SK-MEL-5 (cell line): ENCODE results near the gene ITK. TPM values are rescaled to one million over a fixed set of nuclear protein-coding genes. Genes with fewer than 3 reads are reported as not detected.
A peak's percentile ranks its signal among the peaks of the same experiment; 100 is the strongest.

Source experiments
- DNase-seq: peaks from one replicate; pipeline ENCODE4 v3.0.0-alpha.2; 2016; ENCODE audit warnings: low read depth, low spot score
- in situ Hi-C: cut with HindIII; loops from 2 replicates; pipeline ENCODE4 v1.10.0; 2016; ENCODE audit warnings: low sequenced_read_pairs, high pct_unique_total_duplicates, low pct_unique_long_range_greater_than_20kb
- polyA plus RNA-seq, 2 experiments: library from polyadenylated mRNA; depleted of rRNA; stranded (reverse); fragments of >200 nt; gene quantifications; 2 replicates each; pipeline ENCODE4 v1.2.3, GENCODE V29; 2015
- total RNA-seq: library from RNA; depleted of rRNA; stranded (reverse); fragments of >200 nt; shearing (Covaris generic); gene quantifications from 2 replicates; pipeline ENCODE4 v1.2.3, GENCODE V29; 2014; rRNA removed

The ITK gene
- 20.6 and 22.2 TPM in 2 replicates for total RNA-seq
- 5.2 and 7.9 TPM in 2 replicates for polyA plus RNA-seq (2015; cell fraction: cytosol; rRNA removed)
- 6.9 and 8.6 TPM in 2 replicates for polyA plus RNA-seq (2015; cell fraction: nucleus; rRNA removed)

DNA sequence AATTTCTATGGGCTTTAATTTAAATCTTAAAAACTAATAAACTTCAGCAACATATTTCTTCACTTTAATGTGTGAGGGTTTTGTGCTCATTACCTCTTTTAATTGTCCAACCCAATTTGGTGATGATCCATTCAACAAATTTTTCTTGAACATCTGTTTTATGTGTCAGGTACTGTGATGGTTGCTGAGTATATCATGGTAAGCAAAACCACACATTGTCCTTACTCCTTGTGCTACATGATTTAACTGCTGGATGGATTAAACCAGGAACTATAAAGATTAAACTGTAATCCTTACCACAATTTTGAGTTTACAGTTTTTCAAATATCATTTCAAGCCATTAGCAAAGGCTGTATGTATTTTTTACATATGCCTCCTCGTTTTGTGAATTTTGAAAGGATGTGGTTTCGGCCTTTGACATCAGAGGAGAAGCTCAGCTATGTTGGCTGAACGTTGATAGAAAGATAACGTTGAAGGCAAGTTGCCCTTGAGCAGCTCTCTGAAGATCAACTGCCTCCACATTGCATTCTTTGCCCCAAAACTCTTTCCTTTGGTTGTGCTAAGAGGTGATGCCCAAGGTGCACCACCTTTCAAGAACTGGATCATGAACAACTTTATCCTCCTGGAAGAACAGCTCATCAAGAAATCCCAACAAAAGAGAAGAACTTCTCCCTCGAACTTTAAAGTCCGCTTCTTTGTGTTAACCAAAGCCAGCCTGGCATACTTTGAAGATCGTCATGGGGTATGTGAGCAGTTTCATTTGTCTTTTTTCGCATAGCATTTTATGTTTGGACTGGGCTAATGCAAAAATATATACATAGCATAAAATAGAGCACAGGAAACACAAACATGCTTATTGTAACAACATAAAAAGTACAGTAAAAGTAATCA, at the start of gene ITK:
ITK (plus strand) TSS at position 467 of the 891 bp plus-strand sequence; CDS start at position 605, 138 bp downstream.
- in situ Hi-C loops: no loop called here
- no peak for DNase-seq

DNA sequence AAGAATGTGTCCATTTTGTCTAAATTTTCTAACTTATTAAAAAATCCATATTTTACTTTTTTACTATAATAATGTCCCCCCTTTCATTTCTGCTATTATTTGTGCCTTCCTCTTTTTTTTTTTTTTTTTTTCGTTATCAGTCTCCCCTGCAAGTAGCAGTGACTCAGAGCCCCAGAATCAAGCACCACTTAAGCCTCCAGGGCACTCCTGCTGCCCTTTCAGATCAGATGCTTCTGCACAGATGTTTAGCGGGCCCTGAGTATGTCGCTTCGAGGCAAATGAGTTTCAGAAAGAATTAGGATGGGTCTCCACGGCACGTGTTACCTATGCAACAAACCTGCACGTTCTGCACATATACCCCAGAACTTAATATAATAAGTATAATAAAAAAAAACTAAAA, 49.7 kb upstream of the ITK start:
- no peak for DNase-seq
- in situ Hi-C loops: no loop called here

DNA sequence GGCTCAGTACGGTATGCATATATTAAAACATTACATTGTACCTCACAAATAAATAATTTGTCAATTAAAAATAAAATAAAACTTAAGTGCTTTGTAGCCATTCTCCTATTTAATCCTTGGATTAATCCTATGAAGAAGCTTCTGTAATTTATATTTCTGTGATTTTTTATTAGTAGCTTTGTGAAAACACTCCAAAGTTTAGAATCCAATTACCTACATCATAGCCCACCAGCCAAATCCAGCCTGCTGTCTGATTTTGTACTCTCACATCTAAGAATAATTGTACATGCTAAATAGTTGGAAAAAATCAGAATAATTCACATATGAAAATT, 48.4 kb upstream of the ITK start:
- no peak for DNase-seq
- in situ Hi-C loops: no loop called here

DNA sequence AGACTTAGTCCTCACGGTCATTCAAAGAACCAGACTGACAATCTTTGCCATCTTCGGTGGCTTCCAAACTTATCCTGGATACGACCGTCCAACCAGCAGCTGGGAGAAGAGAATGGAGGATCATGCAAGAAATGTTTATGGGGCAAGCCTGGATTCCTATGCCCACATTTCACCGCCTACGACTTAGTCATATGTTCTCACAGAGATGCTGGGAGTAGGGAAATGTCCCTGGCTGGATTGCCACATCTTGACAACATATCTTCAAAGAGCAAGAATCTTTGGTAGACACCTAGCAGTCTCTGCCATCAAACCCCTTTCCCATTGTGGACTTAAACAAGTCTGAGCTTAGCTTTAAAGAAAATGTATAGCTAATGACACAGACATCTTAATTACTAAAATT, 42.9 kb upstream of the ITK start:
- DNase-seq: no peak
- in situ Hi-C loops: no loop called here

DNA sequence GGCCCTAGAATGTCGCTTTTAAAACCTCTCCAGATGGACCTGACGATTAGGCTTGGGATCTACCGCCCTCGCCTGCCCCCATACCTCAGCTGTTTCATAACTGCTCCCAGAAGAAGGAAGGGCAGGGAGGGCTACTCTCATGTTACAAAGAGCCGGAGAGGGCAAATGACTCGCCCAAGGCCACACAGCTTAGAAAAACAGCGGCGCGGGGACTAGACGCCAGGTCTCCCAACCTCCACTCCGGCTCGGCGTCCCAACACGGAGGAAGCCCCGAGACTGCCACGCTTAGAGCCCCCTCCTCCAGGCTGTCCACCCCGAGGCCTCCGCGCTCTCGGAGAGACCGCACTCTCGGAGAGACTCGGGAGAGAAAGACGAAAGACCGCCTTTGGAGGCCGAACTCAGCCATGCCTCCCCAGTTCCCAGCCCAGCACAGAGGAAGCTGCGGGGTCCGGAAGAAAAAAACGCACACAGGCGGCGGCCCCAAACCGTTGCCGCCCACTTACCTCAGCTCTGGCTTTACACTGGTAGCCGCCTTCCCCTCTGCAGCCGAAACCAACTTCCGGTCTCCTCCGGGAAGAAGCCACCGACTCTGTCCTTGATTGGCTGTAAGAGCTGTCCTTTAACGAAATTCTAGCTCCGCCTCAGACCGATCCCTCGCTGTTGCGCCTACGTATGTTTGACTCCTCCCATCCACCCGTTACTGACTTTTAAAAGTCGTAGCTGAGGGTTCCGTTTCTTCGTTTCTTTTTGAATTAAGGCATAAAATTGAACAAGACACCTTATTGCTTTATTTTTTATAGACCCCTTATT, 38.1 kb upstream of the ITK start, which contains the start of gene MED7:
MED7 (minus strand) TSS at position 549 of the 810 bp plus-strand sequence. CDS start 3,434 bp downstream, outside the sequence.
- peak; percentile 97 for DNase-seq
- in situ Hi-C loops: no loop called here

DNA sequence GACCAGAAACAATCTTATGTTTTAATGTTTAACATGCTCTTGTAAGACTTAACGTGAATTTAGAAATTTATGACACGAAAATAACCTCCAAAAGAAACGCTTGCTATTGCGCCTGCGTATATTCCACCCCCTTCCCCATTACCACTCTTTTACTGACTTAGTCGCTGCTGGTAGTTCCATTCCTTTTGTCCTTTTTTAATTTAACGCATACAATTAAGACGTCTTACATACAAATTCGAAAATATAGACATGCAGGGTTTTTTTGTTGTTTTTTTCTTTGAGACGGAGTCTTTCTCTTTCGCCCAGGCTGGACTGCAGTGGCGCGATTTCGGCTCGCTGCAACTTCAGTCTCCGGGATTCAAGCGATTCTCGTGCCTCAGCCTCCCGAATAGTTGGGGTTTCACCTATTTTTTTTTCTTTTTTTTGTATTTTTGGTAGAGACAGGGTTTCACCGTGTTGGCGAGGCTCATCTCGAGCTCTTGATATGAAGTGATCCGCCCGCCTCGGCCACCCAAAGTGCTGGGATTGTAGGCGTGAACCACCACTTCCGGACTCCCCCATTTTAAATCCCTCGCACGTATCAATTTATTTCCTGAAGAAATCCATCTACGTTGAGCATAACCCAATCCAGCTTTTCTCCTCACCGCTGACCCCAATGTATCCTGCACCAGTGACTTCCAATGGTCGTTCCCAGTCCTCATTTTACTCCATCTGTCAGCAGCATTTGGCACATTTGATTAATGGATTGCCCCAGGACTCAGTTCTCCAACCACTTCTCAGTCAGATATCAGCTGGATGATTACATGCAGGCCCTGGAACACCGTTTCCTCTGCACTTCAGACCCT, 37.3 kb upstream of the ITK start:
- in situ Hi-C loops: no loop called here
- DNase-seq: peak; percentile 25

DNA sequence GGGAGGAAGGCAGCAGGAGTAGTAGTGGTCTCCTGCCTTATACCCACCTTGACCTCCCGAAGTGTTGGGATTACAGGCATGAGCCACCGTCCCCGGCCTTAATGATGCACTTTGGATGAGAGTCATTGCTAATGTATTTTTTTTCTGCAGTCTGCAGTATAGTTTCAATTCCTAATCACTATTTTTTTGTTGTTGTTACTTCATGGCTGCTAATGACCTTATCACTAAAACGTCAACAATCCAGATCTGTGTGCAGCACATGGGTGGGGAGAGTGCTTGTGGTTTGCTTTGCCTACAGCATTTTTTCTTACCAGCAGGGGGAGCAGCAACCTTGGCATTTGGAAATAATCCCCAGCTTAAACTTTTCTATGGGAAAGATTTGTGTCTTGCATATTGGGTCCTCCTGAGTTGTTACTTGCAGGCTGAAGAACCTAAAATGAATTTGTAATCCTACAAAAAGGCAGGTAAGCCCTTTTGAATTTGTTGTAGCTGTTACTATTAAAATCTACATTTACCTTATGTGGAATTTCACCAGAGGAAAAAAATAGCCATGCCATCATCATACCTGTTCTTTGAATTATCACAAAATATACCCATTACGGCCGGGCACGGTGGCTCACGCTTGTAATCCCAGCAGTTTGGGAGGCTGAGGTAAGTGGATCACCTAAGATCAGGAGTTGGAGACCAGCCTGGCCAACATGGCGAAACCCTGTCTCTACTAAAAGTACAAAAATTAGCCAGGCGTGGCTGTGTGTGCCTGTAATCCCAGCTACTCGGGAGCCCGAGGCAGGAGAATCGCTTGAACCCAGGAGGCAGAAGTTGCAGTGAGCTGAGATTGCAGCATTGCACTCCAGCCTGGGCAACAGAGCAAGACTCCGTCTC, 31.7 kb upstream of the ITK start:
- peak; percentile 75 for DNase-seq
- in situ Hi-C loops: no loop called here

DNA sequence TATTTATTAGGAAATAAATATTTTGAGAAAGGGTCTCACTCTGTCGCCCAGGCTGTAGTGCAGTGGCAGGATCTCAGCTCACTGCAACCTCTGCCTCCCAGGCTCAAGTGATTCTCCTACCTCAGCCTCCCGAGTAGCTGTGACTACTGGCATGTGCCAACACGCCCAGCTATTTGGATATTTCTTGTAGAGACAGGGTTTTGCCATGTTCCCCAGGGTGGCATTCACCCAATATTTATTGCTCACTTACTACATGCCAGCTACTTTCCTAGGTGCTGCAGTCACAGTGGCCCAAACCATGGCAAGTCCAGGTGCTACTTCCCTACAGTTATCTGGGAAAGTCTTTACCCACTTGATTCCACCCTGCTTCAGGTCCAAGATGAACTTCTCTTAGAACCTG, 29.6 kb upstream of the ITK start:
- in situ Hi-C loops: no loop called here
- DNase-seq: no peak

DNA sequence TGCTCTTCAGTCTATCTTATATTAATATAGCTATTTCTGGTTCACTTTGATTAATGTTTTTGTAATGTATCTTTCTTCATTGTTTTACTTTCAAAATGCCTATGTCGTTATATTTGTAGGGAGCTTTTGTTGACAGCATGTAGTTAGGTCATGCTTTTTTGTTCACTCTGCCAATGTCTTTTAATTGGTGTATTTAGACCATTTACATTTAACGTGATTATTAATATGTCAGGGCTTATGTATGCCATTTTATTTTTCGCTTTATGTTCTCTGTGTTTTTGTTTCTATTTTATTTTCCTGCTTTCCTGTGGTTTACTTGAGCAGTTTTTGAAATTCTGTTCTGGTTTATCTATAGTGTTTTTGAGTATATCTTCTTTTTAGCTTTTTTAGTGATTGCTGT, 25.3 kb upstream of the ITK start:
- in situ Hi-C loops: no loop called here
- no peak for DNase-seq

DNA sequence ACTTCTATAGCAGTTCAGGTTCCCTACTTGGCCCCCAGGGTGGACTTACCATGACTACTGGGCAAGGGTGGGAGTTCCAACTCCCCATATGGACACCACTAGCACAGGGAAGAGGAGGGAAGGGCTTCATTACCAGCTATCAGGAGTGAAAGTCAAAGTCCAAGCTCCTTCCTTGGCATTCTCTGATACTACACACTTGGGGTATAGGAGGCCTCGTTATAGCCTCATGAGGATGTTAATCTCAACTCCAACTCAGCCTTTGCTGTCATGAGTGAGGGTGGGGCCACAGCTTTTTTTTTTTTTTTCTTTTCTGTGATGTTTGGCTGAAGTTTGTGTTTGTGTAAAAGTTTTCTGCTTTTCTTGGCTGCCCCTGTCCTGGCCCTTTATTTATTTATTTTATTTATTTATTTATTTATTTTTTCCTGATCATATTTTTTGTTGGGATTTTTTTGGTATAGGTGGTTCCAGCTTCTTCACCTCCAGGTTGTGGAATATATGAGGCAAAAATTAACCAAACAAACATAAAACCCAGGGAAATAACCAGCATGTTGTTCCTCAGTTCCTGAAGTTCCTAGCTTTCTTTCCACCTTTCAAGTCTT, 23.2 kb upstream of the ITK start:
- in situ Hi-C loops: no loop called here

DNA sequence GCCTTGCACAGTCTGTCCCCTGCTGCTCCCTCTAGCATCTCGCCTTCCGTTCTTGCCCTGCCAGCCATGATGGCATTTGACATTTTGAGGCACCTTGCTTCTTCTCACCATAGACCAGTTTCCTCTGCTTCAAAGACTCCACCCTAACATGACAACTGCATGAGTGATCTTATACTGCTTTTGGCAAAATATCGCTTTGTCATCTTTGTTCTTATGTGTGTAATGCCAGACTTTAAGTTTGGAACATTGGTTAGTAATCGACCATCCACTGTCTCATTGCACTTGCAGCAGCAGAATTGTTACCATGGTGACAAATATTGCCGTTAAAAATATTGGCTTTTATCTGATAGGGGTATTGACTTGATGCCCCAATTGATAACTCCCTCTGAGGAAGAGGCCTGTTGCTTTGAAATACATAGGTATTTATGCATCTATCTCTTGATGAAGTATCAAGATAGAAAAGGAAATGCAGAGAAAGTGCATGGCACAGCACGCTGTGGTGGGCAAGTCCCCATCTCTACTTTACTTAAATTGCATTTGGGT, 21.4 kb upstream of the ITK start:
- in situ Hi-C loops: no loop called here
- no peak for DNase-seq

More for the DNA sequence above, 23.2 kb upstream of the ITK start:
- DNase-seq: no peak

DNA sequence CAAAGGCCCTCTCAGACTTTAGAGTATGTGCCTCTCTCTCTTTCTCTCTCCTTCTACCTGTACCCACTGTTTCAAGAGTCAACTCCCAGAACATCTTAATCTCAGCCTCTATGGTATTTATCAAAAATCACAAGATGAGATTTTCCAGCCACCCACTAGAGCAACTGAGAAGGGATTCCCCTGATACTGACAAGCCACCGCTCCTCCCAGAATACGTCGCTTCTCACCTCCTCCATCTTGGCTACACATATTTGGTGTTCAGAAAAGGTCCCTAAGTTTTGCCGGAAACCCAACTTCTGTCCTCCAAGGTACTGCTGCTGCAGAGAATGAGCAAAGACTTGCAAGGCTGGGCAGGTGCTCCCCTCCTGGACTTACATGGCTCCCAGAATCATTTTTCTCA, 20.6 kb upstream of the ITK start:
- DNase-seq: no peak
- in situ Hi-C loops: no loop called here

DNA sequence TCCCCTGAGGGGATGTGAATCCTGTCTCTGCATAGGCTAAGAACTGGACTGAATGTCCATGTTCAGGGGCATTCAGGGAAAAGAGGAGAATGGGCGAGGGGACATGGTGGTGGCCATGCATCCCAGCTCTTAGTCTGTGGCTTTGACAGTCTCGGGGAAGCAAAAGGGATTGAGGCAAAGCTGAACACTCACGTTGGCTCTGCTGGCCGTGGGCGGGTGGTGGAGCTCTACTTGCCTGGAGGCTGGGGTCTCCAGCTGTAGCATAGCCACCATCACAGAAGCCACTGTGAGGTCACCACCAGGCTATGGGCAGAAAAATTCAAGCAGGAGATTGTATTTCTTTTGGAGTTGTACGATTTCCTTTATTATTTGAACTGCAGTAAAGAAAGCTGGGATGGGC, 18.6 kb upstream of the ITK start:
- in situ Hi-C loops: no loop called here
- DNase-seq: no peak

DNA sequence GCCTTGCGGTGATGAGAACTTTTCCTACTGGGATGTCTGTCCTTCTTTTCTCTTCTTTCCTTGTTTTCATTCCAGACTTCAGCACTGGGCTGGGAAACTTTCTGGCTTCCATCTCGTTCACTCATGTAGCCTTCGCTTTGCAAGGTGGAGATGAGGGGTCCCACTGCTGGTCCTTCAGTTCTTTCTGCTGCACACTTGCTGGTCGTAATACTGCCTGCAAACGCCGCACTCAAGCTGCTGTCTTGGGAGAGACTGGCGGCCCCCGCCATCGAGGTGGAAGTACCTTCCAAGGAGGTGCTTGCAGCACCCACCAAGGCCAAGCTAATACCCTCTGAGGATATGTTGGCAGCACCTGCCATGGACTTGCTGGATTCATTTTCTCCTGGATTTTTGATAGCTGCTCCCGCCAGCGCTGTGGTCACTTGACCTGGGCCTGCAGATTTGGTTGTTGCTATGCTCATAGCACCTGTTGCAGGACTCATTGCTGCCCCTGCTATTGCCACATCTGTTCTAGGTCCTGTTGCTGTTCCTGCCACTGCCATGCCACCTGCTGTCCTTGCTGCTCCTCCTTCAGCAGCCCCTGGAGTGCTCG, 17.6 kb upstream of the ITK start:
- in situ Hi-C loops: no loop called here
- DNase-seq: no peak

DNA sequence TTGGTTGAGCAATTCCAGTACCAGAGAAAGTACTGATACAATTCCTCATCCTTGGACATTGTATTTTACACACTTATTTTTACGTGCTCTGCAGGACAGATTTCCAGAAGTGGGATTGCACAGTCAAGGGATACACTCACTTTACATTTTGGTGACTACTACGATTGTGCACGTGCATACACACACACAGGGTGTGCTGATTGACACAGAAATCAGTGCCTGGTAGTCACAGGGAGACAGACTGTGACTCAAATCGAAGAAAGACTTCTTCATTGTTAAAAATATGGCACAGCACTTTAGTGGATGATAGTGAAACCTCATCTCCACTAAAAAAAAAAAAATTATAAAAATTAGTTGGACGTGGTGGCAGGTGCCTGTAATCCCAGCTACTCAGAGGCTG, 16.1 kb upstream of the ITK start:
- in situ Hi-C loops: no loop called here
- no peak for DNase-seq

DNA sequence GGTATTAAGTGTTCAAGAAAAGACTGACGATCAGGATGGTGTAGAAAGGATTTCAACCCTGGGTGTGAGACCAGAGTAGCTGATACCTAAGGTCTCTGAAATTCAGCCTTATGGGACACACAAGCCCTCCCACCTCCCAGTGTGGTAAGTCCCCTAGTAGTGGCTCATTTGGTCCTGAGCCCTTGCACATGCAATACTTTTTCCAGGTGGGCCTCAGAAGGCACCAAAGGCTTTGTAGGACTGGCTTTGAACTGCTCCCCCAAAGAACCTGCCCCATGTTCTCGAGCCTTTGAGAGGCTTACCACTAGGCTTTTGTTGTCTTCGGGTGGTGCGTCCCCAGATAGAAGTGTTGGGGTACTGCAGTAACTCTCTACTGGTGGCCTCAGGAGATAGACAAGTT, 15.4 kb upstream of the ITK start:
- in situ Hi-C loops: no loop called here

More for the DNA sequence above, 15.4 kb upstream of the ITK start:
- DNase-seq: no peak
